Measurements from ENCODE around the gene PLIN5. TPM values are rescaled to one million over a fixed set of nuclear protein-coding genes. Genes with fewer than 3 reads are reported as not detected.

Gene PLIN5
- total RNA-seq, 1 experiment from 2014 or later, result 8.1 TPM

- no peak for ATAC-seq
Measured at GRCh38 chr19:4550479-4551050, 15.5 kb upstream of the PLIN5 start.

More at GRCh38 chr19:4550479-4551050, 15.5 kb upstream of the PLIN5 start:
- Histone ChIP-seq H3K4me3 (replicated peaks in 1 of 2; ENCODE audit: low read depth in 1 of 2, low read length in 2 of 2) (no peak overlapping the region), H3K36me3 (ENCODE audit: control insufficient read depth in 1 of 2, insufficient read depth in 2 of 2, low read length in 2 of 2) (peaks cover 23 to 51% of the 10 kb centered on the region in 2 experiments), H3K9ac (ENCODE audit: low read length) (no peak overlapping the region), H2AFZ (ENCODE audit: low read depth, low read length, poor library complexity, severe bottlenecking) (no peak overlapping the region), H3K27me3 (ENCODE audit: insufficient read depth, low read length) (no peaks in the 10 kb centered on the region), H3K9me3 (ENCODE audit: control insufficient read depth in 1 of 2, insufficient read depth in 1 of 2, low read depth in 1 of 2, low read length in 2 of 2) (no peaks in the 10 kb centered on the region), H3K79me2 (ENCODE audit: insufficient read depth, low read length) (no peaks in the 10 kb centered on the region), H3K27ac (ENCODE audit: low read depth, low read length) (no peak overlapping the region), H3K4me2 (ENCODE audit: low read length) (no peak overlapping the region), H3K9me2 (ENCODE audit: insufficient read depth) (no peaks in the 10 kb centered on the region), H3K4me1 (ENCODE audit: control insufficient read depth in 1 of 2, insufficient read depth in 2 of 2, low read length in 2 of 2) (no peaks in the 10 kb centered on the region), H4K20me1 (ENCODE audit: insufficient read depth) (no peaks in the 10 kb centered on the region)
- ChIA-PET POLR2A (interaction anchor here (0.6 kb wide), 1 partner anchor 563 kb away, joined by 3 read pairs; no protein-coding TSS in a partner anchor), RAD21 (ENCODE audit: low non-redundant PET in 1 of 2, low total read pairs in 2 of 2, uncharacterized antibody in 2 of 2, unreplicated experiment in 2 of 2) (no interaction called here), CTCF (no interaction called here)
- intact Hi-C loops (cut with micrococcal nuclease), result no loop called here
- BruUV-seq (replicated peaks), result no TSS peak
- no peak for DNase-seq (ENCODE audit: low read depth, low spot score)
- TF ChIP-seq, protein P1, sequence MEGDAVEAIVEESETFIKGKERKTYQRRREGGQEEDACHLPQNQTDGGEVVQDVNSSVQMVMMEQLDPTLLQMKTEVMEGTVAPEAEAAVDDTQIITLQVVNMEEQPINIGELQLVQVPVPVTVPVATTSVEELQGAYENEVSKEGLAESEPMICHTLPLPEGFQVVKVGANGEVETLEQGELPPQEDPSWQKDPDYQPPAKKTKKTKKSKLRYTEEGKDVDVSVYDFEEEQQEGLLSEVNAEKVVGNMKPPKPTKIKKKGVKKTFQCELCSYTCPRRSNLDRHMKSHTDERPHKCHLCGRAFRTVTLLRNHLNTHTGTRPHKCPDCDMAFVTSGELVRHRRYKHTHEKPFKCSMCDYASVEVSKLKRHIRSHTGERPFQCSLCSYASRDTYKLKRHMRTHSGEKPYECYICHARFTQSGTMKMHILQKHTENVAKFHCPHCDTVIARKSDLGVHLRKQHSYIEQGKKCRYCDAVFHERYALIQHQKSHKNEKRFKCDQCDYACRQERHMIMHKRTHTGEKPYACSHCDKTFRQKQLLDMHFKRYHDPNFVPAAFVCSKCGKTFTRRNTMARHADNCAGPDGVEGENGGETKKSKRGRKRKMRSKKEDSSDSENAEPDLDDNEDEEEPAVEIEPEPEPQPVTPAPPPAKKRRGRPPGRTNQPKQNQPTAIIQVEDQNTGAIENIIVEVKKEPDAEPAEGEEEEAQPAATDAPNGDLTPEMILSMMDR (IDR thresholded peaks at IDR 0.05 in 2 of 3, conservative IDR thresholded peaks at IDR 0.05 in 1 of 3; ENCODE audit: borderline replicate concordance in 1 of 3, insufficient read depth in 1 of 3, low read depth in 2 of 3, low read length in 2 of 3), result no peak
- TF ChIP-seq EZH2phosphoT487 (IDR thresholded peaks at IDR 0.05; ENCODE audit: borderline replicate concordance) (no peak), FOSL1 (IDR thresholded peaks at IDR 0.05; ENCODE audit: low read depth) (no peak), CEBPB (IDR thresholded peaks at IDR 0.05; ENCODE audit: low read depth) (no peak), CBX3 (IDR thresholded peaks at IDR 0.05; ENCODE audit: low read depth) (no peak), EZH2 (IDR thresholded peaks at IDR 0.05) (no peak), ZNF274 (IDR thresholded peaks at IDR 0.05; ENCODE audit: low read depth, low read length) (no peak), EGR1 (IDR thresholded peaks at IDR 0.05; ENCODE audit: low read depth) (no peak), POLR2A (IDR thresholded peaks at IDR 0.05; ENCODE audit: borderline replicate concordance, extremely low read depth, insufficient read depth, insufficient read length) (no peak), JUND (IDR thresholded peaks at IDR 0.05) (no peak), SRF (IDR thresholded peaks at IDR 0.05; ENCODE audit: low read depth) (no peak), SP1 (IDR thresholded peaks at IDR 0.05; ENCODE audit: low read depth) (no peak), SIN3A (IDR thresholded peaks at IDR 0.05; ENCODE audit: low read depth) (no peak), ZFX (IDR thresholded peaks at IDR 0.05) (no peak)
- TF ChIP-seq, protein P2, sequence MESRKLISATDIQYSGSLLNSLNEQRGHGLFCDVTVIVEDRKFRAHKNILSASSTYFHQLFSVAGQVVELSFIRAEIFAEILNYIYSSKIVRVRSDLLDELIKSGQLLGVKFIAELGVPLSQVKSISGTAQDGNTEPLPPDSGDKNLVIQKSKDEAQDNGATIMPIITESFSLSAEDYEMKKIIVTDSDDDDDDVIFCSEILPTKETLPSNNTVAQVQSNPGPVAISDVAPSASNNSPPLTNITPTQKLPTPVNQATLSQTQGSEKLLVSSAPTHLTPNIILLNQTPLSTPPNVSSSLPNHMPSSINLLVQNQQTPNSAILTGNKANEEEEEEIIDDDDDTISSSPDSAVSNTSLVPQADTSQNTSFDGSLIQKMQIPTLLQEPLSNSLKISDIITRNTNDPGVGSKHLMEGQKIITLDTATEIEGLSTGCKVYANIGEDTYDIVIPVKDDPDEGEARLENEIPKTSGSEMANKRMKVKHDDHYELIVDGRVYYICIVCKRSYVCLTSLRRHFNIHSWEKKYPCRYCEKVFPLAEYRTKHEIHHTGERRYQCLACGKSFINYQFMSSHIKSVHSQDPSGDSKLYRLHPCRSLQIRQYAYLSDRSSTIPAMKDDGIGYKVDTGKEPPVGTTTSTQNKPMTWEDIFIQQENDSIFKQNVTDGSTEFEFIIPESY (IDR thresholded peaks at IDR 0.05; ENCODE audit: extremely low read depth, insufficient replicate concordance, low read length), result no peak

Measured in HCT116 (cell line).